Smooth muscle cell (in vitro differentiated cells): ENCODE results near the gene MAP2K5. TPM values are rescaled to one million over a fixed set of nuclear protein-coding genes. Genes with fewer than 3 reads are reported as not detected.

Source experiments
- DNase-seq: peaks from one replicate; lab custom pipeline; 2025; ENCODE audit not compliant: unreplicated experiment; lab: John Stamatoyannopoulos, UW
- H2AFZ ChIP-seq: fragments of 200-600 bp; sonication (generic); 2 replicates; pipeline ENCODE4 v1.6.0; 2016; ENCODE audit warnings: antibody characterized with exemption, low read depth, mild to moderate bottlenecking
- H3F3A ChIP-seq: fragments of 200-600 bp; sonication (generic); 2 replicates; pipeline ENCODE4 v1.6.0; 2017; ENCODE audit warnings: antibody characterized with exemption, low read depth
- H3K27ac ChIP-seq: fragments of 200-600 bp; sonication (generic); 2 replicates; pipeline ENCODE4 v1.5.1; 2016; ENCODE audit warnings: low read depth, mild to moderate bottlenecking
- H3K27me3 ChIP-seq: fragments of 200-600 bp; sonication (generic); 2 replicates; pipeline ENCODE4 v1.6.1; 2016; ENCODE audit warnings: low read depth, mild to moderate bottlenecking
- H3K36me3 ChIP-seq: fragments of 200-600 bp; sonication (generic); 2 replicates; pipeline ENCODE4 v1.5.1; 2016; ENCODE audit warnings: low read depth
- H3K4me1 ChIP-seq: fragments of 200-600 bp; sonication (generic); 2 replicates; pipeline ENCODE4 v1.5.1; 2016; ENCODE audit warnings: low read depth
- H3K4me2 ChIP-seq: fragments of 200-600 bp; sonication (generic); 2 replicates; pipeline ENCODE4 v1.6.0; 2016; ENCODE audit warnings: mild to moderate bottlenecking
- H3K4me3 ChIP-seq: fragments of 200-600 bp; sonication (generic); 2 replicates; pipeline ENCODE4 v1.5.1; 2016; ENCODE audit warnings: mild to moderate bottlenecking
- H3K79me2 ChIP-seq: fragments of 200-600 bp; sonication (generic); 2 replicates; pipeline ENCODE4 v1.6.0; 2016; ENCODE audit warnings: low read depth, mild to moderate bottlenecking
- H3K9ac ChIP-seq: fragments of 200-600 bp; sonication (generic); 2 replicates; pipeline ENCODE4 v1.6.0; 2016; ENCODE audit warnings: low read depth
- H3K9me3 ChIP-seq: fragments of 200-600 bp; sonication (generic); replicated peaks from 2 replicates; pipeline ENCODE4 v1.5.1; 2016; ENCODE audit warnings: low read depth
- H4K20me1 ChIP-seq: fragments of 200-600 bp; sonication (generic); 2 replicates; pipeline ENCODE4 v1.6.0; 2016; ENCODE audit warnings: low read depth
- CTCF ChIP-seq: fragments of 200-600 bp; sonication (generic); IDR thresholded peaks from 2 replicates; pipeline ENCODE4 v1.5.1; 2017; ENCODE audit warnings: borderline replicate concordance, mild to moderate bottlenecking, antibody characterized with exemption; ENCODE audit not compliant: insufficient read depth, poor library complexity, severe bottlenecking
- WGBS: methylation state at CpG from one replicate; pipeline ENCODE4 v1.1.7; 2016; ENCODE audit warnings: low lambda C conversion rate; 5-methylcytosine and 5-hydroxymethylcytosine counted together
- polyA plus RNA-seq: library from polyadenylated mRNA; unstranded; fragments of >200 nt; fragmentation: Nextera tagmentation; extraction: Ambion mirVana; gene quantifications from 2 replicates; pipeline ENCODE4 v1.2.1, GENCODE V29; 2016
- total RNA-seq: library from RNA; depleted of rRNA; stranded (reverse); fragments of >200 nt; gene quantifications from 2 replicates; pipeline ENCODE4 v1.2.3, GENCODE V29; 2014

The MAP2K5 gene
- total and polyA plus RNA-seq, 2 experiments from 2014 or later, result 4.4 to 7.4 TPM

- Histone ChIP-seq H2AFZ (no peak overlapping the region), H3K4me2 (no peak overlapping the region), H3K9me3 (no peaks in the 10 kb centered on the region), H3K4me3 (no peak overlapping the region), H3K79me2 (no peaks in the 10 kb centered on the region), H3K4me1 (peaks cover 6% of the 10 kb centered on the region), H3K27me3 (no peaks in the 10 kb centered on the region), H3K36me3 (no peaks in the 10 kb centered on the region), H3F3A (no peaks in the 10 kb centered on the region), H3K27ac (no peak overlapping the region), H3K9ac (no peak overlapping the region), H4K20me1 (no peaks in the 10 kb centered on the region)
- WGBS, result 90% methylated on average over 1 of the region's 1 CpG
- DNase-seq, result no peak
- no peak for TF ChIP-seq CTCF
Measured at GRCh38 chr15:67537771-67538170, 4.7 kb upstream of the MAP2K5 start.

DNA sequence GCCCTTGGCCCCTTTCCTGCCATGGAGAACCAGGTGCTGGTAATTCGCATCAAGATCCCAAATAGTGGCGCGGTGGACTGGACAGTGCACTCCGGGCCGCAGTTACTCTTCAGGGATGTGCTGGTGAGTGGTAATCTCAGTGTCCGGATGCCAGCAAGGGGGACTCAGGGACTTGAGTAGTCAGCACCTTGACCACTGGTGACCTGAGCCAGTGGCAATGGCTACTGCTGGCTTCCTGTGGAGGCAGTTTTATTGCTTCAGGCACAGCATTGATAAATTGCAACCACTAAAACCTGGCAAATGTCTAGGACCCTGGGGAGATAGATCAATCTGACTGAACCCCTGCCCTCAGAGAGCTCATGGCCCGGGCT is 830 bp downstream of the MAP2K5 start:
- Histone ChIP-seq H3K36me3 (no peaks in the 10 kb centered on the region), H3K4me2 (peak overlapping the region; percentile 89), H3K79me2 (no peaks in the 10 kb centered on the region), H4K20me1 (no peaks in the 10 kb centered on the region), H3K4me3 (peak overlapping the region; percentile 68), H3K4me1 (peaks cover 2% of the 10 kb centered on the region), H3K27me3 (no peaks in the 10 kb centered on the region), H3K27ac (no peak overlapping the region), H2AFZ (peak overlapping the region; percentile 97), H3F3A (no peaks in the 10 kb centered on the region), H3K9ac (no peak overlapping the region), H3K9me3 (no peaks in the 10 kb centered on the region)
- no peak for TF ChIP-seq CTCF
- no peak for DNase-seq
- WGBS, result 65% methylated on average over 7 of the region's 7 CpGs

GRCh38 chr15:67544475-67544874 is 2.0 kb downstream of the MAP2K5 start:
- Histone ChIP-seq H3K9ac (no peak overlapping the region), H3K36me3 (no peaks in the 10 kb centered on the region), H3K9me3 (no peaks in the 10 kb centered on the region), H3K79me2 (no peaks in the 10 kb centered on the region), H3K4me2 (no peak overlapping the region), H2AFZ (no peak overlapping the region), H4K20me1 (peaks cover 3% of the 10 kb centered on the region), H3K27me3 (no peaks in the 10 kb centered on the region), H3F3A (no peaks in the 10 kb centered on the region), H3K27ac (no peak overlapping the region), H3K4me1 (peaks cover 13% of the 10 kb centered on the region), H3K4me3 (no peak overlapping the region)
- WGBS, result 97% methylated on average over 3 of the region's 3 CpGs
- DNase-seq, result no peak
- TF ChIP-seq CTCF, result no peak

GRCh38 chr15:67545864-67546263 is 3.4 kb downstream of the MAP2K5 start:
- H3K27ac ChIP-seq, result no peak overlapping the region
- no peak for DNase-seq
- 86% methylated on average over 3 of the region's 3 CpGs for WGBS

More at GRCh38 chr15:67545864-67546263, 3.4 kb downstream of the MAP2K5 start:
- Histone ChIP-seq H3K4me3 (no peak overlapping the region), H3K9me3 (no peaks in the 10 kb centered on the region), H3K4me1 (peaks cover 18% of the 10 kb centered on the region), H3K79me2 (no peaks in the 10 kb centered on the region), H3K9ac (no peak overlapping the region), H3F3A (no peaks in the 10 kb centered on the region), H3K36me3 (no peaks in the 10 kb centered on the region), H3K27me3 (no peaks in the 10 kb centered on the region), H3K4me2 (no peak overlapping the region), H4K20me1 (peaks cover 8% of the 10 kb centered on the region), H2AFZ (no peak overlapping the region)
- TF ChIP-seq CTCF, result no peak
